ENCODE data around the gene CD300LF. TPM values are rescaled to one million over a fixed set of nuclear protein-coding genes. Genes with fewer than 3 reads are reported as not detected.
A peak's percentile ranks its signal among the peaks of the same experiment; 100 is the strongest.

Gene CD300LF
- total RNA-seq, 1 experiment from 2014 or later = not detected

- no peaks in the 10 kb centered on the region for H3K9me3 ChIP-seq (ENCODE audit: insufficient read depth, low read depth)
- no peaks in the 10 kb centered on the region for H3K36me3 ChIP-seq (ENCODE audit: low read depth)
- H3K4me2 ChIP-seq = no peak overlapping the region
- POLR2A ChIA-PET (ENCODE audit: unreplicated experiment) = no interaction called here
- H3K27me3 ChIP-seq (ENCODE audit: insufficient read depth, low read depth) = no peaks in the 10 kb centered on the region
- intact Hi-C loops (cut with micrococcal nuclease; ENCODE audit: unreplicated experiment) = no loop called here
- CTCF ChIA-PET = interaction anchor here (0.6 to 1.6 kb wide), 2 partner anchors 25 to 30 kb away, joined by 3 to 12 read pairs; partner anchors contain the start of gene NAT9
- no peak overlapping the region for H3K4me3 ChIP-seq
- TF ChIP-seq CTCF (conservative IDR thresholded peaks at IDR 0.05) = no peak
- no peak for TF ChIP-seq EZH2 (IDR thresholded peaks at IDR 0.05; ENCODE audit: low read depth)
- peaks cover 9% of the 10 kb centered on the region; the same call in 1 of the 2 replicates for H3F3A ChIP-seq (ENCODE audit: insufficient read depth, low read depth)
- peaks cover 45% of the 10 kb centered on the region for H3K4me1 ChIP-seq (replicated peaks; ENCODE audit: insufficient read depth)
- no TSS peak for BruUV-seq (replicated peaks)
- peaks cover 6% of the 10 kb centered on the region; the same call in 1 of the 2 replicates for H4K20me1 ChIP-seq (ENCODE audit: insufficient read depth)
- DNase-seq = no peak
- no peak overlapping the region for H3K27ac ChIP-seq
- H3K79me2 ChIP-seq (ENCODE audit: low read depth) = peaks cover 27% of the 10 kb centered on the region
- no peaks in the 10 kb centered on the region for H3K9me2 ChIP-seq (ENCODE audit: insufficient read depth)
- no peak overlapping the region for H2AFZ ChIP-seq
Measured at GRCh38 chr17:74746376-74746775, 33.7 kb upstream of the CD300LF start.

GRCh38 chr17:74745548-74746177, 32.9 kb upstream of the CD300LF start:
- POLR2A ChIA-PET (ENCODE audit: unreplicated experiment) = interaction anchor here (0.7 kb wide), 1 partner anchor 97 kb away, joined by 5 read pairs; no protein-coding TSS in a partner anchor
- no peak overlapping the region for H2AFZ ChIP-seq
- peaks cover 20% of the 10 kb centered on the region for H3K79me2 ChIP-seq (ENCODE audit: low read depth)
- no peak overlapping the region for H3K4me3 ChIP-seq
- DNase-seq = no peak
- no peaks in the 10 kb centered on the region for H3K36me3 ChIP-seq (ENCODE audit: low read depth)
- no peaks in the 10 kb centered on the region for H3K9me3 ChIP-seq (ENCODE audit: insufficient read depth, low read depth)
- H4K20me1 ChIP-seq (ENCODE audit: insufficient read depth) = no peaks in the 10 kb centered on the region
- no peaks in the 10 kb centered on the region for H3K9me2 ChIP-seq (ENCODE audit: insufficient read depth)
- no TSS peak for BruUV-seq (replicated peaks)
- H3K4me1 ChIP-seq (replicated peaks; ENCODE audit: insufficient read depth) = peaks cover 38% of the 10 kb centered on the region
- H3K27ac ChIP-seq = no peak overlapping the region
- peaks cover 9% of the 10 kb centered on the region; the same call in 1 of the 2 replicates for H3F3A ChIP-seq (ENCODE audit: insufficient read depth, low read depth)
- TF ChIP-seq EZH2 (IDR thresholded peaks at IDR 0.05; ENCODE audit: low read depth) = no peak
- TF ChIP-seq CTCF (conservative IDR thresholded peaks at IDR 0.05) = no peak
- H3K4me2 ChIP-seq = no peak overlapping the region
- H3K27me3 ChIP-seq (ENCODE audit: insufficient read depth, low read depth) = no peaks in the 10 kb centered on the region
- CTCF ChIA-PET = interaction anchor here (0.6 to 1.9 kb wide), 11 partner anchors 14 to 215 kb away, joined by 3 to 9 read pairs (median 4); partner anchors contain the start of gene NAT9
- intact Hi-C loops (cut with micrococcal nuclease; ENCODE audit: unreplicated experiment) = loop anchor here (2.0 kb wide), 1 partner anchor 119 kb away; no protein-coding TSS in a partner anchor

- H3K4me2 ChIP-seq = no peak overlapping the region
- no peaks in the 10 kb centered on the region for H4K20me1 ChIP-seq (ENCODE audit: insufficient read depth)
- TF ChIP-seq EZH2 (IDR thresholded peaks at IDR 0.05; ENCODE audit: low read depth) (no peak), CTCF (conservative IDR thresholded peaks at IDR 0.05) (peak; percentile 99)
- ChIA-PET CTCF (interaction anchor here (0.6 to 1.9 kb wide), 14 partner anchors 15 to 216 kb away, joined by 3 to 12 read pairs (median 4); partner anchors contain the start of genes FDXR and NAT9), POLR2A (ENCODE audit: unreplicated experiment) (interaction anchor here (0.7 kb wide), 1 partner anchor 98 kb away, joined by 5 read pairs; no protein-coding TSS in a partner anchor)
- H3K36me3 ChIP-seq (ENCODE audit: low read depth) = no peaks in the 10 kb centered on the region
- no peak overlapping the region for H3K4me3 ChIP-seq
- no peak overlapping the region for H2AFZ ChIP-seq
- peaks cover 14% of the 10 kb centered on the region for H3K79me2 ChIP-seq (ENCODE audit: low read depth)
- intact Hi-C loops (cut with micrococcal nuclease; ENCODE audit: unreplicated experiment) = loop anchor here (1.0 to 5.0 kb wide), 5 partner anchors 25 to 215 kb away; no protein-coding TSS in a partner anchor
- H3K9me3 ChIP-seq (ENCODE audit: insufficient read depth, low read depth) = no peaks in the 10 kb centered on the region
- H3K27me3 ChIP-seq (ENCODE audit: insufficient read depth, low read depth) = no peaks in the 10 kb centered on the region
- no peak overlapping the region for H3K27ac ChIP-seq
- peaks cover 9% of the 10 kb centered on the region; the same call in 1 of the 2 replicates for H3F3A ChIP-seq (ENCODE audit: insufficient read depth, low read depth)
- peaks cover 31% of the 10 kb centered on the region for H3K4me1 ChIP-seq (replicated peaks; ENCODE audit: insufficient read depth)
- peak; percentile 57 to 91 for DNase-seq
- BruUV-seq (replicated peaks) = no TSS peak
- no peaks in the 10 kb centered on the region for H3K9me2 ChIP-seq (ENCODE audit: insufficient read depth)
Measured at GRCh38 chr17:74744714-74745547, 32.2 kb upstream of the CD300LF start.
